DMS 273 (cell line): Measurements from ENCODE around the gene TRIM33.
"Not testable (repeated sequence)": the region's sequence is repeated elsewhere in the genome, so short reads cannot be mapped to it uniquely, and the experiment has no call there.

Experiments used
- DNase-seq: peaks from one replicate; lab custom pipeline; 2025; ENCODE audit not compliant: unreplicated experiment; lab: John Stamatoyannopoulos, UW

Gene TRIM33

DNA sequence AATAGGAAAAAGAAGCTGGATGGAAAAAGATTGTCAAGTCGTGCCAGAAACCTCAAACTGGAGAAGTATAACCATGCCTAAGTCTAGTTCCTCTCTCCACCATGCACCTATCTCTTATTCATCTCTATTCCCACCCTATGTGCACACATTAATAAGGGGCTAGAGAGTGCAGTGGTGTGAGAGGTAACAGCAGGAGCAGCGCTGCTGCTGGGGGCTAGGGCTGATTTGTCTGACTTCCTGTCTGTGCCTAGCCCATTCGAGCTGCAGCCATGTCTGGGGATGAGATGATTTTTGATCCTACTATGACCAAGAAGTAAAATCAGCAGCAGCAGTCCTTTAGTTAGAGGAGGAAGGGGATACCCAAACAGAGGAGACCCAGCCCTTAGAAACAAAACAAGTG, 43.0 kb downstream of the TRIM33 start:
- no peak for DNase-seq

DNA sequence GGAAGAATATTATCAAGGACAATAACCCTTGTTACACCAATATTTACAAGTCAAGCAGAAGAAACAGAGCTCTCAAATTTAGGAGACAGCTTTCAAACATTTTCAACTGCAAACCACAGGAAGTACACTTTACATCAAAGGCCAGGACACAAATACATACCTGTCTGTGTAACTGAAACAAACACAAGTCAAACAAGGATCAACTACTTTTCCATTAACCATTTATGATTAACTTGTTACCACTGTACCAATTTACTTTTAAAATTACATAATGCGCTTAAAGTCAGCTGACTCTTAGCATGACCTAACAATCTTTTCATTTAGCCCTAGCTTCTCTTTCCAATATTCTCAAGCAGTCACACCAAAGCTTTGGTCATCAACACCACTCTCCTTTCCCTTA, 43.5 kb downstream of the TRIM33 start:
- DNase-seq = no peak

GRCh38 chr1:114466334-114467014, 44.5 kb downstream of the TRIM33 start:
- no peak for DNase-seq

DNA sequence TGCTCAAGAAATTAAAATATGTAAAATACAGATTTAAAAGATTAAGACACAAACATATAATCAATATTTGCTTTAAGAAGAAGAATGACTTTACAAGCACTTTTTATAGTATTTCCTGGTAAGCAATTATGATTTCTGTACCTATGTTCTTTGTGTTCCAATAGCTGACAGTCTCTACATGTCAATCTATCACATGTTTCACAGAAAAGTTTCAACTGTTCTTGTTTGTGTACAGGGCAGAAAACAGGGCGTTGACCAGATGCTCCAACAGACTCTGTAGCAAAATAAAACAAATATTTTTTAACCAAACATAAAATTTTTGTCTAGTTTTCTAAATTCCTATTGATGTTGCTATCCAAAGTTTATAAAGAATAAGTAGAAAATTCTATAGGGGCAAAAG, 48.0 kb downstream of the TRIM33 start:
- DNase-seq = no peak

DNA sequence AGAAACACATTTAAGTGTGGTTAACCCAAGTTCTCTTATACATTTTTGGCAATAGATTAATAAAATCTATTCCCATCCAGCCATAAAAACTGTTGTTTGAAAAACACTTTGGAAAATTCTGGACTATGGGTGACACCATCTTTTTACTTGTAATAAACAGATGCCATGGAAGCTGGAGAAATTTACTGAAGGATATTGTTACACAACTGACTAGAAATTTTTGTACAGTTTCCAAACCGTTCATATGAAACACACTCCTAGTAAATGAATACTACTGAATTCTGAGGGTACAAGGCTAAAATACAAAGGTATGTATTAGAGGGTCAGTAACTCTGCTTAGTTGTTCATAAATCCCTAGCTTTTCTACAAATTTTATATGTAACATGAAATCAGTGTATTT, 48.7 kb downstream of the TRIM33 start:
- DNase-seq = no peak

DNA sequence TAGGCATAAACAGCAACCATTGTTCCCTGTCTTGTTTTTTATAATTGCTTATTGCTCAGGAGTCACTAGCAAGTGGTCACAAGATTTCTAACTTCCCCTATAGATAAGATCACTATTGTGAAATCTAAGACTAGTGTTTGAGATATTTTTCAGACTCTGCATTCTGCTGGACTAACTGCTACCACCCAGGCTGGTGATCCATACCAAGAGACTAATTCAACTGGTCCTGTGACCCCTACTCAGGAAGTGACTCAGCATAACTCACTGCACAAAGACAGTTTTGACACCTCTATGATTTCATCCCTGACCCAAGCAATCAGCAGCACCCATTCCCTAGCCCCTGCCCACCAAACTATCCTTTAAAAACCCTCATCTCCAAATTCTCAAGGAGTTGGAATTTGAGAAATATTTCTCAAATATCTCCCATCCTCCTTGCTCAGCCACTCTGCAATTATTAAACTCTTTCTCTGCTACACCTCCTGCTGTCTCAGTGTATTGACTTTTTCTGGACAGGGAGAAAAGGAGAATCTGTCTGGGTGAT, 52.7 kb downstream of the TRIM33 start:
- DNase-seq = no peak

- DNase-seq = no peak
These were observed 53.2 kb downstream of the TRIM33 start for GRCh38 chr1:114457675-114458236.

DNA sequence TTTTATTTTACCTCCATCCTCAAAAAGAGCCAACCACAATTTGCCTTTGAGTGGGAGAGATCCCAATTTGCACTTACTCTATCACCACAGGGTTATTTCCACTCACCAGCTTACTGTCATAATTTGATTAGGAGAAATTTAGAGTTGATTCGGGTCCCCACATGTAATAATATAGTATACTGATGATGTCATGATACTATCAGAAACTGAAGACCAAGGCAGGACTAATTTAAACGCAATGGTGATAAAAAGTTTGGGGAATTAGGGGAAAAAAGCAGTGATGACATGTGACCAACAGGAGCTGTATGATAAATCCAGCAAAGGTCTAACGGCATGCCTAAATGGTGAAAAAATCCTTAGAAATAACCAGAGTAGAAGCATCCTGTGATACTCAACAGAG, 54.4 kb downstream of the TRIM33 start:
- DNase-seq = no peak

DNA sequence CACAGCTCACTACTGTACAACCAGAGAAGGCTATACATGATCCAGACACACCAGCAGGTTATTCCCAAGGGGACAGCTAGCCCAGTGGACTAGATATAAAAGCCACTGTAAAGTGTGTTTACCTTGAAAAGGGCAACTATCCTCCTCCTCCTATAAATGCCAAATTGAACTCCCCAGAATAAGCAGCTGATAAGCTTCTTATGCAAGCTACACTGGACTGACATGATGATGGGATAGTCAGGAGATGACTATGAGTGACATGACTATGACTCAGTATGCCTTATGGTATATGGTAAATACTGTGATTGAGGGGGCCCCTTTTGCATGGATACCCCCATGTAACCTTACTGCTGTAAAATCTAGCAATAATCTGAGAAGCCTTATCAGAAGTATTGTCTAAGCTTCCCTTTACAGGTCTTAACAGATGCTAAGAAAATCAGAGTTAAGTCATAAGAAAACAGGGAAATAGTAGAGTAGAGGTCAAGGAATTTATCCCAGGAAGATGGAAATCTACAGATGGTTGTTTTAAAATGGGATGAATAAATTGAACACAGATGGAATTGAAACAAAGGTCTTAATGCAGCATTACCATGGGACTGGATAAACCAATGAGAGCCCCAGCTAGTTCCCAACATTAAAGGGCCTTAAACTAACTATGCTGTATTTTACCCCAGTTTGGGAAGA, 55.8 kb downstream of the TRIM33 start:
- no peak for DNase-seq

GRCh38 chr1:114454539-114454938, 56.5 kb downstream of the TRIM33 start:
- no peak for DNase-seq

DNA sequence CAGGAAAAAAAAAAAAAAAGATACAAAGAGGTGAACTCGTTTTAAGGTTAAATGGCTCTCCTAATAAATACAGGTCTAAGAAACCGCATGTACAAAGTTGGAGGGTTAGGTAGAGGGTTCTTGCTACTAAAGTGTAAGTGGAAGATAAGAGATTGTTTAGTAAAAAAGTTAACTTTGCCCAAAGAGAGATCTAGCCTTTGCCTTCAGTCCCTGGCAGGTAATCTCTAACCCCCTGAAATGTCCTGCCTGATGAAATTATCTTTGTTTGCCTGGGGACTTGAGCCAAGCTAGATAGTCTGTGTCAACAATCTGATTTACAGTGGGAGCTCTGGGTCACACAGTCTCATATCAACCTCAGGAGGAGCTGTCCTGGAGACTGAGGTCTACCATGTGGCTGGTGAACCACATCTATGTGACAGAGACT, 57.6 kb downstream of the TRIM33 start:
- DNase-seq = no peak

- no peak for DNase-seq
These were observed 62.5 kb downstream of the TRIM33 start for GRCh38 chr1:114448370-114449036.

DNA sequence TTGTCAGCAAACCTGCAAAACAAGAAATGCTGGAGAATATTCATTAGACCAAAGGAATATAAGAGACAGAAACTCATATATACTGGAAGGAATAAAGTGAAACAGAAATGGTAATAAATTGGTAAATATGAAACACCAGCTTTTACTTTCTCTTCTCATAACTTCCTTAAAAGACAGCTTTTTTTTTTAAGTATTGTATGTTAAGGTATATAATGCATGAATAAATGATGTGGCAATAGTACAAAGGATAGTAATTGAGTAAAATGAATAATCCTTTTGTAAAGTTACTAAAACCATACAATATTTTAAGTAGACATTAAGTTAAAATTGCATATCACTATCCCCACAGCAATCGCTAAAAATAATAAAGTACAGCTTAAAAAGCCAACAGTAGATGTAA, 64.8 kb downstream of the TRIM33 start:
- DNase-seq = no peak

GRCh38 chr1:114443226-114443625, 67.8 kb downstream of the TRIM33 start:
- DNase-seq = not testable (repeated sequence)

GRCh38 chr1:114441332-114441731, 69.7 kb downstream of the TRIM33 start:
- no peak for DNase-seq

DNA sequence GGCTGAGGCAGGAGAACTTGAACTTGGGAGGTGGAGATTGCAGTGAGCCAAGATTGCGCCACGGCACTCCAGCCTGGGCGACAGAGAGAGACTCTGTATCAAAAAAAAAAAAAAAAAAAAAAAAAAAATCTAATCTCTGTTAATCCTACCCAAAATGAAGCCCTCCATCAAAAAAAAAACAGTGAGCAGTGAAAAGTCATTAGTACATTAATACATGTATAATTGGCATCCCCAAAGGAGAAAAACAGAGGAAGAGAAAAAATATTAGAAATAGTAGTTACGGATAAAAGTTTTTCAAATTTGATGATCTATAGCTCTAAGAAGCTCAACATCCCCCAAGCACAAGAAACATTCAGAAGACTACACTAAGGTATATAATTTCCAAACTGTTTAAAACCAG, 71.6 kb downstream of the TRIM33 start:
- DNase-seq = no peak

DNA sequence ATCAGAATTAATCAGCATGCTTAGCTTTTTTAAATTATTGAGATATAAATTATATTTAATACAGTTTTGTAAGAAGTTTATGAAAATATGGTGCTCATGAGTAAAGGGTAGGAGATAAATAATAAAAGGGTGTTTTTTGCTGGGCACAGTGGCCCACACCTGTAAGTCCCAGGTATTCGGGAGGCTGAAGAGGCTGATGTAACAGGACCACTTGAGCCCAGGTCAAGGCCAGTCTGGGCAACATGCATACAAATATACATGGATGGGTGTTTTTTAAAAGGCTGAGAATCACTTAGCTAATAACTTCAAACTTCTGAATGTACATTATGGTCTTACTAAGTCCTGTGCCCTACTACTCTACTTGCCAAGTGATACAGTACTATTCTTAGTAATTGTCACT, 73.2 kb downstream of the TRIM33 start:
- DNase-seq = no peak

DNA sequence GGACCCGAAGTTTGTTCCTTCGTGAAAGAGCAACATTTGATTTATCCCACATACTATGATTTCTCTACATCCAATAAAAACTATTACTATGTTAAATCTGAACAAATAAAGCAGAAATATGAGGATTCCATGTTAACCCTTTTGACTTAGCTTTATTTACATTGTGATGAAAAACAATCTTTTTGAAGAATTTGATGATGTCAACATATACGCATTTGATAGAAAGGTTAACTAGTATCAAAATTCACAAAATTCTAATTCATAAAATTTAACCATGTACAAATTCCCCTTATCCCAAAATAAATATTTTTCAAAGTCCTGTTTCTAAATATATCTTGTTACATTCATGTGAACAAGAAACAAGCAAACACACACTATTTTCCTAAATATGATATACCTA, 74.2 kb downstream of the TRIM33 start:
- DNase-seq = no peak

DNA sequence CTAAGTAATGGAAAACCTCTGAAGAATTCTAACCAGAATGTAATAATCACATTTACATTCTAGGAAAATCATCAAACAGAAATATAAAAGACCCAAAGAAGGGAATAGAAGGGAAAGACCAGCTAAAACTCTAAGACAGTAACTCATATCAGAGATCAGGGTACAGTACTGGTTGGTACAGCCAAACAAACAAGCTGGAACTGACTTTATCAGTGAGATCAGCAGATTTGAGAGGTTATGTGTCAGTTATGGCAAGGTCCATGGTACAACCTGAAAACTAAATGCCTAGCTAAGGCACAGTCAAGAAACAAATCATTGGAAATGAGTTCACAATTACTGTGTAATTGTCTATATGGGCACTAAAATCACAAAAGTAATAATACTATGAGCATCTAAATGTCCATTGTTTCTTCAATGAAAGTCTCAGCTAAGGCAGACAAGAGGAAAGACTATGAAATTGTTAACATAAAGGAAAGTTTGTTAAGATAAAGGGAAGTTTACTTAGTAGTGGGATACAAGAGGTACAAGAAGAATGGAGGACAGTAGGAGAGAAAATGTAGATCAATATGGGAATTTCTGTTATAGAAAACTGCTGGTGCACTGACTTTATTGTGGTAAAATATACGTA, 75.8 kb downstream of the TRIM33 start:
- no peak for DNase-seq

DNA sequence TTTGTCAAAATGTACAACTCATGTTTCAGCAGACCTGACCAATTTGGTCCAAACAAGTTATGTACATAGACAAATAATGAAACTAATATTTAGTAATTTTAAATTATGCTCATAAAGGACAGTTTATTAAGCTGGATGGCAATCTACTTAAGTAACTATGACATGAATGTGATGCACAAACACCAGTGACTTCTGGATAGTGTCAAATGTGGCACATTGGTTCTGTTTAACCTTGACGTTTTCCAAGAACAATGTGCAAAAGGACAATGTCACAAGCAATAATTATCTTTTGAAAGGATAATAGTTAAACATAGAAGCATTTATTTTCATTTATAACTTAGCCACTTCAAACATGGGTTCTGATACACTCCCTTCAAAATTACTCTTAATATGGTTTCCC, 80.0 kb downstream of the TRIM33 start:
- DNase-seq = no peak

DNA sequence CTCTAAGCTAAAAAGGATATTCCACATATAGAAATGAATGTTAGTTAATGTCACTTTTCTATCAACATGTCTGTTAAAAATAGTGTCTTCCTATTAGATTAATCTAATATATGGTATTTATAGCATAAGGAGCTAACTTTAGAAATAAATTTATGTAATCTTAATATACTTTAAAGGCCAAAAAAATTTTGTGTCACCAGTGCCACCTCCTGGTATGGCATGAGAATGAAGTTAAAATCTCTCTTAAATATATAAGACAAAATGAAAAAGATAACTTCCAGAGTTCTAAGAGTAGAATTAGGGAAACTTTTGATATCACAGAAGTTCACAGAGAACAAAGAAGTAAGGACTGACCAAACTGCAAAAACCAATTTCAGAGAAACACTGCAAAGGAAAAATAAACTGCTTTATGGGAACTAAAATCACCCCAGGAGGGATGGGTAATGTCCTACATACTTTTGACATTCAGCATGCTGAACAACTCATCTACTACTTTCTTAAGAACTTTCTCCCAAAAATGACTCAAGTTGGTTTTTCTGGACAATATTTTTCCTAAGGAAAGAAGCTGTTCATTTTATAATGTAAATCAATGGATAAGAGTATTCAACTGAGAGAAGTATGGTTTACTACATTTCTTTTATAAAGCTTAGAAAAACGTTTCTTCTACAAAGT, 82.8 kb downstream of the TRIM33 start:
- peak; percentile 37 for DNase-seq
